Fibroblast of the conjunctiva (primary cell): ENCODE results near the gene EPS8.
A peak's percentile ranks its signal among the peaks of the same experiment; 100 is the strongest.
"Not testable (repeated sequence)": the region's sequence is repeated elsewhere in the genome, so short reads cannot be mapped to it uniquely, and the experiment has no call there.

Experiments used
- DNase-seq: peaks from one replicate; pipeline ENCODE4 v3.0.0-alpha.2; 2010; ENCODE audit warnings: low read depth

Gene EPS8

GRCh38 chr12:15756822-15757221 lies 32.4 kb downstream of the EPS8 start:
- DNase-seq = no peak

DNA sequence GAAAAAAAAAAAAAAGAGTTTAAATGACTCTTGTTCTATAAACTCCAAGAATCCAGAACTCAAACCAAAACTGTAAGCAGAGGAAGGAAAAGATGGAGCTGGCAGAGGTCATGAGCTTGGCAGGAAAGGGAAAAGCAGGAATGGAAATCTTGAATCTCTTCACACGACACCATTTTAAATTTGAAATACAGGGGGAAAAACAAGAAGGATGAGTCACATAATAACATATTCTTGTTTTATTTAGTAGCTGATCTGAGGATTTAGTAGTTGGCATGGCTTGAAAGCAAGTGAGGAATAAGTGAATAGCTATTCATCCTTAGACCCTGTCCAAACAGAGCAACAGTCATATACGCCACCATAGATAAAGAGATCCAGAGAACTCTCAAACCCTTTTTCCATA lies 35.0 kb downstream of the EPS8 start:
- DNase-seq = no peak

- DNase-seq = no peak
These were observed 36.4 kb downstream of the EPS8 start for GRCh38 chr12:15752785-15753184.

DNA sequence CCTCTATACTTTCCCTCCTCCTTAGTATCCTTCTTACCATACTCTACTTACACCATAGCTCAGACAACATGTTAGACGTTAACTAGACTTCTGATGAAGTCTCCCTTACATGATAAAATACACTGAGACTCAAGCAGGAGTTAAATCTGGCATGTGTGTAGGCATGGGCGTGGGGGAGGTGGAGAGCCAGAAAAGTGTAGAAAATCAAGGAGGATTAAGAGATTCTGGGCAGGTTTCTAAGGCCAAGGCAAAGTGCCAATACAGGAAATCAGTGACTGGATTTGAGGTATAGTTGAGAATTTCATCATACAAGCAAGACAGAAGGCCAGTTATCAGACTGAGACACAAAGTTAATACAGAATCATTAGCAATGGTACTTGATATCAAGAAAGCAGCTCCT lies 37.4 kb downstream of the EPS8 start:
- no peak for DNase-seq

GRCh38 chr12:15749937-15750336 lies 39.3 kb downstream of the EPS8 start:
- no peak for DNase-seq

DNA sequence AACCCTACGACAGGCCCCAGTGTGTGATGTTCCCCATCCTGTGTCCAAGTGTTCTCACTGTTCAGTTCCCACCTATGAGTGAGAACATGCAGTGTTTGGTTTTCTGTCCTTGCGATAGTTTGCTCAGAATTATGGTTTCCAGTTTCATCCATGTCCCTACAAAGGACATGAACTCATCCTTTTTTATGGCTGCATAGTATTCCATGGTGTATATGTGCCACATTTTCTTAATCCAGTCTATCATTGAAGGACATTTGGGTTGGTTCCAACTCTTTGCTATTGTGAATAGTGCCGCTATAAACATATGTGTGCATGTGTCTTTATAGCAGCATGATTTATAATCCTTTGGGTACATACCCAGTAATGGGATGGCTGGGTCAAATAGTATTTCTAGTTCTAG lies 47.3 kb downstream of the EPS8 start:
- not testable (repeated sequence) for DNase-seq

DNA sequence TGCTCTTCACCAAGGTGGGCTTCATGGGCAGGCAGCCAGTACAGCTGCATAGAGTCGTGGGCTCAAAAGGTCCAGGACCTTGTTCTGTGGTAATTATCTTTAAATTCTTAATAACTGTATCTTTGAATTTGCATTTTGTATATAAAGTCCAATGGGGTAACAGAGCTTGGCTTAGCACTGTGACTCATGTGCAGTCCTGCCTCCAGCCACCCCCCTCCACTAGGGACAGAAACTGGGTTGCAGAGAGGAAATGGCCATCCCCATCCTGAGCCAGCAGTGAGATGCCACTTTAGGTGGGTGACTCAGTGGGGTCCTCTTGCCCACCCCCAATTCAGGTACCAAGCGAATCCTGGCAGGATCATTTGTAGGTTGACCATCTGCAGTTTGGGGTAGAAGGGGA lies 48.1 kb downstream of the EPS8 start:
- DNase-seq = no peak

DNA sequence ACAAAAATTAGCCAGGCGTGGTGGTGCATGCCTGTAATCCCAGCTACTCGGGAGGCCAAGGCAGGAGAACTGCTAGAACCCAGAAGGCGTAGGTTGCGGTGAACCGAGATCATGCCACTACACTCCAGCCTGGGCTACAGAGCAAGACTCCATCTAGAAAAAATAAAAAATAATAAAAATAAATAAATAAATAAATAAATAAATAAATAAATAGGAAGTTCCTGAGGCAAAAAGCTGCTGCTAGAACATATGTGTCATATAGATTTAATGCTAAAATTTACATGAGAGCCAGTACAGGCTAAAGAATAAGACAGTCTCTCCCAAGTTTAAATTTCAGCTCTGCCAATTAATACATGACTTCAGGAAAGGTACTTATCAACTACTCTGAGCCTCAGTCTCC lies 48.8 kb downstream of the EPS8 start:
- not testable (repeated sequence) for DNase-seq

- DNase-seq = no peak
These were observed 50.7 kb downstream of the EPS8 start for GRCh38 chr12:15738438-15739015.

- DNase-seq = no peak
These were observed 53.2 kb downstream of the EPS8 start for GRCh38 chr12:15735837-15736615.

DNA sequence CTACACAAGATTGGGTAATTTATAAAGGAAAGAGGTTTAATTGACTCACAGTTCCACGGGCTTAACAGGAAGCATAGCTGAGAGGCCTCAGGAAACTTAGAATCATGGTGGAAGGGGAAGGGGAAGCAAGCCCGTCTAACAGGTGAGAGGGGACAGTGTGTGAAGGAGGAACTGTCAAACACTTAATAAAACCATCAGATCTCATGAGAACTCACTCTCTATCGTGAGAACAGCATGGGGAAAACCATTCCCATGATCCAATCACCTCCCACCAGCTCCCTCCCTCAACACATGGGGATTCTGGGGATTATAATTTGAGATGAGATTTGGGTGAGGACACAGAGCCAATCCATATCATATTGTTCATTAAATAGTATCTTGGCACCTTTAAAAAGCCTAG lies 56.1 kb downstream of the EPS8 start:
- no peak for DNase-seq

- DNase-seq = no peak
These were observed 56.7 kb downstream of the EPS8 start for GRCh38 chr12:15732341-15733061.

GRCh38 chr12:15731940-15732339 lies 57.2 kb downstream of the EPS8 start:
- no peak for DNase-seq

DNA sequence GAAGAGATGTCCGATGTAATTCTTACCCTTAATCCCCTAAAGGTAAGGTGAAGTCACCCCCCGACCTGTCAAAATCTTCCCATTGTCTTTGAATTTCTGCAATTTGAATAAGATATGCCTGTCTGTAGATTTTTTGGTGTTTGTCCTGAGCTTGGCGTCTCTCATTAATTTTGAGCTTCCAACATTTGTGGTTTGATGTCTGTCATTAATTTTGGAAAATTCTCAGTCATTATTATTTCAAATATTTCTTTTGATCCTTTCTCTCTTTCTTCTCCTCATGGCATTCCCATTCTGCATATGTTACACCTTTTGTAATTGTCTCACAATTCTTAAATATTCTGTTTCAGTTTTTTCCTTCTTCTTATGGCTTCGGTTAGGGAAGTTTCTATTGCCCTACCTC lies 60.1 kb downstream of the EPS8 start:
- DNase-seq = no peak

DNA sequence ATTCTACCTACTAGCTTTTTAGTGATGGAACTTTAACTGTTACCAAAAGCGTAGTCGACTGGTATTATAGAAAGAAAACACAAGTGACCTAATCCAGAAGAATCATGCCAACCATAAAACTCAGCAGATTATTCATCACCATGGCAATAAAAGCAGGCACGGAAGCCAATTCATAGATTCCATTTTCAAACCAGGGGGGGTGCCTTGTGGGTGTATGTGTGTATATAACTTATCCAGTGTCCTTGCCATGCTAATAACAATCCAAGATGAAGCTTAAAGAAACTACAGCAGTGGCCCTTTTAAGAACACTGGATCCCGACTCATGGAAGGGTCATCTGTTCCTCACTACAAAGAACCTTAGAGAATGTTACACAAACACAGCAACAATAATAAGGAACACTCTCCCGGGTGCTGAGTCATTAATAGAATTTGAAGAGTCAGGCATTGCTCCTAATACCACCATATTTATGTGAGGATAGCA lies 61.0 kb downstream of the EPS8 start:
- DNase-seq = peak; percentile 79

DNA sequence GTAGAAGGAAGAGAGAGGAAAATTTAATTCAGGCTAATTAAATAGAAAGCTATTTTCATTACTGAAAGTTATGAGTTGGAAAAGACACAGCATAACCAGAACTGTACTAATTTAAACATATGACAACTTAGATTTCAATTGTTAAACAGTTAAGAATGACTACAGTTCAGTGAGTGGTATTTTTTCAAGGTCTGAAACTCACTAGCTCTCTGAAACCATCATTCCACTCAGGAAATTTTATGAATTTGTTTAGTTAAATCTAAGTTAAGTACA lies 62.4 kb downstream of the EPS8 start:
- DNase-seq = no peak

- no peak for DNase-seq
These were observed 62.9 kb downstream of the EPS8 start for GRCh38 chr12:15726027-15726877.

DNA sequence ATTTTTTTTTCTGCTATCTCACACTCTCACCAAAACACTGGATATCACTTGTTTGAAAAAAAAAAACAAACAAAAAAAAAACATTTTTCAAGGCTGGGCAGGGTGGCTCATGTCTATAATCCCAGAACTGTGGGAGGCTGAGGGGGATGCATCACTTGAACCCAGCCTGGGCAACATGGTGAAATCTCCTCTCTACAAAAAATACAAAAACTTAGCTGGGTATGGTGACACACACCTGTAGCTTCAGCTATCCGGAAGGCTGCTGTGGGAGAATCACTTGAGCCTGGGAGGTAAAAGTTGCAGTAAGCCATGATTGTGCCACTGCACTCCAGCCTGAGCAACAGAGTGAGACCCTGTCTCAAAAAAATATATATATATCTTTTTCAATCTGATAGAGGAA lies 66.2 kb downstream of the EPS8 start:
- DNase-seq = no peak

GRCh38 chr12:15721316-15722115 lies 67.7 kb downstream of the EPS8 start:
- no peak for DNase-seq

- no peak for DNase-seq
These were observed 68.9 kb downstream of the EPS8 start for GRCh38 chr12:15720295-15720694.

GRCh38 chr12:15719230-15719629 lies 70.0 kb downstream of the EPS8 start:
- no peak for DNase-seq
